PC-9 (cell line): ENCODE data around the gene PLXND1. TPM values are rescaled to one million over a fixed set of nuclear protein-coding genes. Genes with fewer than 3 reads are reported as not detected.

Source experiments
- BruUV-seq: library from RNA; stranded (reverse); fragments of 400-500 nt; replicated peaks from 2 replicates; lab custom pipeline; 2021; lab: Mats Ljungman, UMichigan
- CTCF ChIA-PET: fragments of 300-600 bp; sonication (Branson Sonifier 250); formaldehyde crosslinking; loops from one replicate; lab custom pipeline; 2022; ENCODE audit warnings: antibody characterized with exemption; lab: Charles Lee
- POLR2A ChIA-PET: fragments of 300-600 bp; sonication (Branson Sonifier 250); formaldehyde crosslinking; loops from one replicate; lab custom pipeline; 2022; ENCODE audit warnings: antibody characterized with exemption; ENCODE audit not compliant: unreplicated experiment; lab: Charles Lee
- DNase-seq, 2 experiments: peaks; one replicate each; pipeline versions ENCODE4 v3.0.0 to v3.0.0-alpha.2; 2015 to 2022; ENCODE audit warnings: mixed read lengths in 1 of 2
- H2AFZ ChIP-seq: fragments of 200-600 bp; sonication (generic); 2 replicates; pipeline ENCODE4 v1.8.1; 2017; ENCODE audit warnings: antibody characterized with exemption
- H3F3A ChIP-seq: fragments of 200-600 bp; sonication (generic); 2 replicates; pipeline ENCODE4 v1.8.1; 2017; ENCODE audit warnings: antibody characterized with exemption, mild to moderate bottlenecking, low read depth; ENCODE audit not compliant: insufficient read depth
- H3K27ac ChIP-seq: fragments of 200-600 bp; sonication (generic); 2 replicates; pipeline ENCODE4 v1.6.1; 2016; ENCODE audit warnings: mixed run types
- H3K27me3 ChIP-seq: fragments of 200-600 bp; sonication (generic); 2 replicates; pipeline ENCODE4 v1.6.1; 2016; ENCODE audit warnings: low read depth, mixed run types; ENCODE audit not compliant: insufficient read depth
- H3K36me3 ChIP-seq: fragments of 200-600 bp; sonication (generic); 2 replicates; pipeline ENCODE4 v1.6.1; 2016; ENCODE audit warnings: low read depth, mixed run types
- H3K4me1 ChIP-seq: fragments of 200-600 bp; sonication (generic); replicated peaks from 2 replicates; pipeline ENCODE4 v1.6.1; 2016; ENCODE audit warnings: mixed run types; ENCODE audit not compliant: insufficient read depth
- H3K4me2 ChIP-seq: fragments of 200-600 bp; sonication (generic); 2 replicates; pipeline ENCODE4 v1.6.1; 2017; ENCODE audit warnings: mixed run types
- H3K4me3 ChIP-seq: fragments of 200-600 bp; sonication (generic); 2 replicates; pipeline ENCODE4 v1.6.1; 2016; ENCODE audit warnings: mixed run types
- H3K79me2 ChIP-seq: fragments of 200-600 bp; sonication (generic); 2 replicates; pipeline ENCODE4 v1.6.1; 2017; ENCODE audit warnings: low read depth, mixed run types
- H3K9me2 ChIP-seq: fragments of 200-600 bp; sonication (generic); 2 replicates; pipeline ENCODE4 v1.8.1; 2017; ENCODE audit warnings: mild to moderate bottlenecking; ENCODE audit not compliant: insufficient read depth
- H3K9me3 ChIP-seq: fragments of 200-600 bp; sonication (generic); 2 replicates; pipeline ENCODE4 v1.8.1; 2016; ENCODE audit warnings: low read depth; ENCODE audit not compliant: insufficient read depth
- H4K20me1 ChIP-seq: fragments of 200-600 bp; sonication (generic); 2 replicates; pipeline ENCODE4 v1.8.1; 2017; ENCODE audit not compliant: insufficient read depth
- CTCF ChIP-seq: fragments of 200-600 bp; sonication (generic); conservative IDR thresholded peaks from 2 replicates; pipeline ENCODE4 v1.6.1; 2017; ENCODE audit warnings: mixed run types, antibody characterized with exemption, mild to moderate bottlenecking, moderate library complexity
- EZH2 ChIP-seq: fragments of 200-600 bp; sonication (generic); IDR thresholded peaks from 2 replicates; pipeline ENCODE4 v1.8.0; 2017; ENCODE audit warnings: antibody characterized with exemption, low read depth
- intact Hi-C: fragments of 100-400 bp; cut with micrococcal nuclease; formaldehyde crosslinking; loops from one replicate; pipeline ENCODE4 v1.10.0; 2022; ENCODE audit not compliant: unreplicated experiment
- total RNA-seq: library from RNA; stranded (reverse); gene quantifications from 2 replicates; pipeline ENCODE4 v1.2.3, GENCODE V29; 2021

PLXND1 gene
- total RNA-seq, 1 experiment from 2014 or later: 44.4 TPM

GRCh38 chr3:129571605-129572547 is 34.6 kb downstream of the PLXND1 start:
- Histone ChIP-seq H3K9me2 (no peaks in the 10 kb centered on the region), H2AFZ (no peak overlapping the region), H3K27ac (no peak overlapping the region), H3F3A (peaks cover 10% of the 10 kb centered on the region; the same call in 1 of the 2 replicates), H3K79me2 (no peaks in the 10 kb centered on the region), H4K20me1 (no peaks in the 10 kb centered on the region), H3K4me1 (no peaks in the 10 kb centered on the region), H3K4me3 (no peak overlapping the region), H3K4me2 (no peak overlapping the region), H3K36me3 (no peaks in the 10 kb centered on the region), H3K27me3 (no peaks in the 10 kb centered on the region), H3K9me3 (no peaks in the 10 kb centered on the region)
- TF ChIP-seq EZH2 (no peak), CTCF (no peak)
- ChIA-PET CTCF (no interaction called here), POLR2A (no interaction called here)
- no TSS peak for BruUV-seq
- DNase-seq: no peak
- intact Hi-C loops: no loop called here

- intact Hi-C loops: loop anchor here (5.0 kb wide), 1 partner anchor 78 kb away; no protein-coding TSS in a partner anchor
- Histone ChIP-seq H3K79me2 (no peaks in the 10 kb centered on the region), H3K27ac (no peak overlapping the region), H2AFZ (no peak overlapping the region), H3F3A (peaks cover 10% of the 10 kb centered on the region; the same call in 1 of the 2 replicates), H3K4me1 (peaks cover 5% of the 10 kb centered on the region), H3K9me3 (no peaks in the 10 kb centered on the region), H3K4me2 (no peak overlapping the region), H4K20me1 (no peaks in the 10 kb centered on the region), H3K27me3 (no peaks in the 10 kb centered on the region), H3K9me2 (no peaks in the 10 kb centered on the region), H3K4me3 (no peak overlapping the region), H3K36me3 (no peaks in the 10 kb centered on the region)
- ChIA-PET CTCF (no interaction called here), POLR2A (no interaction called here)
- no peak for DNase-seq
- BruUV-seq: no TSS peak
- TF ChIP-seq CTCF: no peak
- TF ChIP-seq EZH2: no peak
Observed at GRCh38 chr3:129569856-129570255, 36.6 kb downstream of the PLXND1 start.

GRCh38 chr3:129567939-129568338 is 38.5 kb downstream of the PLXND1 start:
- TF ChIP-seq CTCF (no peak), EZH2 (no peak)
- no peaks in the 10 kb centered on the region for H3K27me3 ChIP-seq
- CTCF ChIA-PET: no interaction called here
- H3F3A ChIP-seq: peaks cover 10% of the 10 kb centered on the region; the same call in 1 of the 2 replicates
- H3K79me2 ChIP-seq: no peaks in the 10 kb centered on the region
- no peaks in the 10 kb centered on the region for H3K36me3 ChIP-seq
- no peak for DNase-seq
- H3K4me2 ChIP-seq: no peak overlapping the region
- BruUV-seq: no TSS peak
- H2AFZ ChIP-seq: no peak overlapping the region
- H3K9me3 ChIP-seq: no peaks in the 10 kb centered on the region
- H3K9me2 ChIP-seq: no peaks in the 10 kb centered on the region
- no peak overlapping the region for H3K27ac ChIP-seq
- peaks cover 9% of the 10 kb centered on the region for H3K4me1 ChIP-seq
- intact Hi-C loops: loop anchor here (5.0 kb wide), 1 partner anchor 76 kb away; no protein-coding TSS in a partner anchor
- POLR2A ChIA-PET: interaction anchor here (0.6 kb wide), 1 partner anchor 22 kb away, joined by 5 read pairs; no protein-coding TSS in a partner anchor
- no peak overlapping the region for H3K4me3 ChIP-seq
- H4K20me1 ChIP-seq: no peaks in the 10 kb centered on the region
